Dendritic cell treated with granulocyte-macrophage colony-stimulating factor and Interleukin-4, amounts not matched to agents 40 ng/mL and 50 ng/mL, for 4 days (primary cell): ENCODE results near the gene MED19.
A peak's percentile ranks its signal among the peaks of the same experiment; 100 is the strongest.

Experiments used
- H3K27ac Mint-ChIP-seq: one replicate; pipeline ENCODE4 v1.8.0; 2022; ENCODE audit warnings: mild to moderate bottlenecking, mixed read lengths
- H3K27me3 Mint-ChIP-seq: one replicate; pipeline ENCODE4 v1.8.0; 2022; ENCODE audit warnings: mild to moderate bottlenecking, mixed read lengths
- H3K36me3 Mint-ChIP-seq: one replicate; pipeline ENCODE4 v1.8.0; 2022; ENCODE audit warnings: low read depth, mixed read lengths
- H3K4me1 Mint-ChIP-seq: one replicate; pipeline ENCODE4 v1.8.0; 2022; ENCODE audit warnings: low read depth, mixed read lengths
- H3K4me3 Mint-ChIP-seq: one replicate; pipeline ENCODE4 v1.8.0; 2022; ENCODE audit warnings: mild to moderate bottlenecking, moderate library complexity, mixed read lengths
- H3K9me3 Mint-ChIP-seq: one replicate; pipeline ENCODE4 v1.8.0; 2022; ENCODE audit warnings: mixed read lengths
- intact Hi-C: fragments of 100-400 bp; cut with micrococcal nuclease; formaldehyde crosslinking; loops from one replicate; pipeline ENCODE4 v1.15.0; 2022

MED19 gene

DNA sequence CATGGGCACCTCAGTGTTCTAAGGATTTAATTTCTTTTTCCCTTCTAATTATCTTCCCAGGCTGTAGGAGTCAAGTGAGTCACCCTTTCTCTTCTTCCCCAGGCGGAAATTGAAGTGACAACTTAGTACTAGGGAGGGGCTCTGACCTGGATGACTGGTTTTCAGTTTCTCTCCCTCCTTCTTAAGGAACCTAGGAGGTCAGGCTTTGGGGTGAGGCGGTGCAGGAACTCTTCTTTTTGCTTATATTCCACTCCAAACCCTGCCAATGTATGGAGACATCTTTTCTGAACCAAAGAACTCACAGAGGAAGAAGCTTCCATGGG lies 31.5 kb downstream of the MED19 start:
- peaks cover 98% of the 10 kb centered on the region for H3K36me3 Mint-ChIP-seq
- H3K27ac Mint-ChIP-seq: no peak overlapping the region
- H3K4me3 Mint-ChIP-seq: no peak overlapping the region
- no peaks in the 10 kb centered on the region for H3K9me3 Mint-ChIP-seq
- H3K4me1 Mint-ChIP-seq: peaks cover 27% of the 10 kb centered on the region
- intact Hi-C loops: no loop called here
- no peaks in the 10 kb centered on the region for H3K27me3 Mint-ChIP-seq

DNA sequence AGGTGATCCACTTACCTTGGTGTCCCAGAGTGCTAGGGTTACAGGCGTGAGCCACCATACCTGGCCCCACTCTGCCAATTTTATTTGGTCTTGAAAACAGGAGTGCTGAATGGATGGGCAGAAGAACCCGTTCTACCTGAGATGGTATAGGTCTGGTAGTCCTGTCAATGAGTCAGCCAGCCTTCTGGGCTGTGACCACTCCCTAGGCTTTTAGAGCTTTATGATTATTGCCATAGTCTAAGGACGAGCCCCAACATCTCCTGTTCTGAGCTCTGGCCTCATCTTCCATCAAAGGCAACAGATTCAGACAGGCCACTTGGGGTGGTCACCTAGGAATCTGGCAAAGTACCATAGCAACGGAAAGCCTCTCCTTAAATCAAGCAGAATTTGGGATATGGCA lies 32.6 kb downstream of the MED19 start:
- Mint-ChIP-seq H3K4me3 (no peak overlapping the region), H3K4me1 (peaks cover 33% of the 10 kb centered on the region), H3K36me3 (peaks cover 98% of the 10 kb centered on the region), H3K27me3 (no peaks in the 10 kb centered on the region), H3K27ac (no peak overlapping the region), H3K9me3 (no peaks in the 10 kb centered on the region)
- intact Hi-C loops: no loop called here

DNA sequence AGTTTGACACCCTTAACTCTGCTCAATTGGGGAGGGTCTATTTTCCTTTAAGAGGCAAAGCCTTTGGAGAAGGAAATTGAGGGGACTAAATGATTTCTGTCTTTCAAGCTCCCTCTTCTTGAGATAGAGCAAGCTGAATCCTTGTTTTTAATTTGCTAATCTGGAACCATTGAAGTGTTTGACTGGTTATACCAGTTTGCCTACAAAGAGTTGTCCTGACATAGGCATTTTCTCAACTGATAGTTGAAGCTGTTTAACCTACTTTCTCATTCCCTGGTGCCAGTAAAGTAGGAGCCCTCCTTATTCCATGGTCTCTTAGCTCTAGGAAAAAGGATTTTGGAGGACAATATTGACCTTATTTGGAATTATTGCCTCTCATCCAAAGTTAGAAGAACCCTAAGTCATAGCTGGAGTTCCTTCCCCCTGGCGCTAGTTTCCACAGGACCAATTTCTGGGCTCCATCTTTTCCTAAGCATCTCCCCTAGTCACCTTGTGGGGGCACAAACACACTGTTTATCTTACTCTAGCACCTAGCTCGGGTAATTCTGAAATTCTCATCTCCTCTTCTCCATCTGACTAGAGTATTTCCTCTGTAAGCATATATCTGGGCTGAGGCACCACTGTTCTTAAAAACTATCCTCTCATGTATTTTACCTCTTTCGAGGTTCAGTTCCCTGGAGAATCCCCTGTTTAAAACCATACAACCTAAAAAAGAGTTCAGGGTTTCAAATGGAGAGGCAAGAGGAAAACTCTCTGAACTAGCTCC lies 36.7 kb downstream of the MED19 start:
- intact Hi-C loops: no loop called here
- Mint-ChIP-seq H3K27me3 (no peaks in the 10 kb centered on the region), H3K36me3 (peaks cover 93% of the 10 kb centered on the region), H3K4me3 (no peak overlapping the region), H3K4me1 (peaks cover 51% of the 10 kb centered on the region), H3K27ac (no peak overlapping the region), H3K9me3 (no peaks in the 10 kb centered on the region)

DNA sequence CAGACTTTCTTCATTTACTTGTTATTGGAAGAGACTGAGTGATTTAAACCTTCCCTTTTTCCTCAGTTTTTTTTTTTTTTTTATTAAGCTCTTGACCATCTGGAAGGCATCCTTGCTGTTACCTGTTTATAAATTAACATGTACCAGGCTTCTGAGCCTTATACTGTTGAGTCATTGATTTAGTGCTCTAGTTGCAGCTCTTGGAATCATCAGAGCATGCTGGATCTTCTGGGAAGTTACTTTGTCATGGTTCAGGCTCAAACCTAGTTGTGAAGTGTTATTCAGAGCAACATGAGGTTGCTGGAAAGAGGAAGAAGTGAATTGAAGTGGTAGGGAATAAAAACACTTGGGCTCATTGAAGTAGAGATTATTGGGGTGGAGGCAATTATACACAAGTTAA lies 37.8 kb downstream of the MED19 start:
- Mint-ChIP-seq H3K4me1 (peaks cover 57% of the 10 kb centered on the region), H3K27me3 (no peaks in the 10 kb centered on the region), H3K36me3 (peaks cover 84% of the 10 kb centered on the region), H3K9me3 (no peaks in the 10 kb centered on the region), H3K27ac (no peak overlapping the region), H3K4me3 (no peak overlapping the region)
- intact Hi-C loops: no loop called here

DNA sequence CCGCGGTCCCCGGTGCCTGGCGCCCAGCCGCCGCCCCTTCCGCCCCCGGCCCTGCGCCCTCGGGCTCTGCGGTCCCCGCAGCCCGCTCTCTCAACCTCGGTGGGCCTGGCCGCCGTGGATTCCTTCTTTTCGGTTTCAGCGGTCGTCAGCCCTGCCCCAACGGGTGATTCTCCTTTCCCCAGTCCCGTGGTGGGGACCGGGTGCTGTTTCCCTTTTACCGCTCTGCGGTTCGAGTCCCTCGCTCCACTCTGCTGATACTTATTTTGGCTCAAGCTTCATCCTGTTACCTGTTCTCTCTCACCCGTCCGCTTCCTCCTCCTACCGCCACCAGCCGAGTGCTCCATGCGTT lies 43.6 kb downstream of the MED19 start:
- Mint-ChIP-seq H3K27ac (peak overlapping the region; percentile 97), H3K9me3 (no peaks in the 10 kb centered on the region), H3K36me3 (peaks cover 49% of the 10 kb centered on the region), H3K4me3 (peak overlapping the region; percentile 84), H3K27me3 (no peaks in the 10 kb centered on the region), H3K4me1 (peaks cover 45% of the 10 kb centered on the region)
- intact Hi-C loops: loop anchor here (1.0 to 10.0 kb wide), 2 partner anchors 99 to 856 kb away; no protein-coding TSS in a partner anchor

DNA sequence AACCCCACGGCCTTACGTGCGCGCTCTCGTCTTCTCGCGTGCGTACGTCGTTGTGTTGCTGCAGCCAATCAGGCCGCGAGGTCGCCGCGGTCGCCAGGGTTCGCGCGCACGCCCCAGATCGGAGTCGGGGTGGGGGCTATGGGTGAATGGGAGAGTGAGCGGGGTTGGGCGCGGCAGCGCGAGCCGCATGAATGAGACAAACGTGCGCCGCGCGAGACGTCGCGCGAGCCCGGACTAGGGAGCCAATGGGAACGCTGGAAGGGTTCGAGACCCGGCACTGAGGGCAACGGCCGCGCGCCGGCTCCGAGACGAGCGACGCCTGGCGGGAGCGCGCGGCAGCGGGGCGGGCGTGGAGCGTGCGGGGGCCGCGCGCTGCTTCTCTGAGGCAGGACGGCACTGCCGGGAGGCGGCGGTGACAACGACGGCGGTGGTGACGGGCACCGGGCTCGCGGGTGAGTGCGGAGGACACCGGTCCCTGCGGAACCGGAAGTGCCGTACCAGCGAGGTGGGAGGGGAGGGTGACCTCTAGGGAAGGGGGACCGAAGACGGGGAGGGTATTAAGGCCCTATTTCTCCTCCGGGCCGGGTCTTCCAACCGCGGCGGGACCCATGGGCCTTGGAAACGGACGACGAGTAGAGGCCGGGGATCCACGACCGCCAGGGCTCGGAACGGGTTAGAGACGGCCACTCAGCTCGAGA lies 44.1 kb downstream of the MED19 start, which contains the start of gene ZDHHC5:
ZDHHC5 (plus strand) TSS at position 379 of the 698 bp plus-strand sequence. CDS start 4,977 bp downstream, outside the sequence.
- intact Hi-C loops: loop anchor here (1.0 to 10.0 kb wide), 5 partner anchors 11 to 911 kb away; partner anchors contain the start of genes CLP1, MED19, TMX2 and ZFP91
- H3K27ac Mint-ChIP-seq: peak within 1 kb of the TSS; percentile 97
- H3K36me3 Mint-ChIP-seq: peaks cover 46% of the 10 kb centered on the region
- H3K4me1 Mint-ChIP-seq: peaks cover 40% of the 10 kb centered on the region
- peak within 1 kb of the TSS; percentile 84 for H3K4me3 Mint-ChIP-seq
- no peaks in the 10 kb centered on the region for H3K27me3 Mint-ChIP-seq
- H3K9me3 Mint-ChIP-seq: no peaks in the 10 kb centered on the region

- intact Hi-C loops: loop anchor here (1.0 to 10.0 kb wide), 4 partner anchors 10 to 912 kb away; partner anchors contain the start of genes CLP1, MED19, TMX2 and ZFP91
- Mint-ChIP-seq H3K9me3 (no peaks in the 10 kb centered on the region), H3K36me3 (peaks cover 46% of the 10 kb centered on the region), H3K27ac (peak overlapping the region; percentile 97), H3K4me1 (peaks cover 33% of the 10 kb centered on the region), H3K4me3 (peak overlapping the region; percentile 84), H3K27me3 (no peaks in the 10 kb centered on the region)
Measured at GRCh38 chr11:57667117-57667735, 44.8 kb downstream of the MED19 start.

GRCh38 chr11:57663975-57664374 lies 48.0 kb downstream of the MED19 start:
- intact Hi-C loops: loop anchor here (10.0 kb wide), 1 partner anchor 861 kb away; no protein-coding TSS in a partner anchor
- peaks cover 63% of the 10 kb centered on the region for H3K36me3 Mint-ChIP-seq
- peaks cover 16% of the 10 kb centered on the region for H3K4me1 Mint-ChIP-seq

DNA sequence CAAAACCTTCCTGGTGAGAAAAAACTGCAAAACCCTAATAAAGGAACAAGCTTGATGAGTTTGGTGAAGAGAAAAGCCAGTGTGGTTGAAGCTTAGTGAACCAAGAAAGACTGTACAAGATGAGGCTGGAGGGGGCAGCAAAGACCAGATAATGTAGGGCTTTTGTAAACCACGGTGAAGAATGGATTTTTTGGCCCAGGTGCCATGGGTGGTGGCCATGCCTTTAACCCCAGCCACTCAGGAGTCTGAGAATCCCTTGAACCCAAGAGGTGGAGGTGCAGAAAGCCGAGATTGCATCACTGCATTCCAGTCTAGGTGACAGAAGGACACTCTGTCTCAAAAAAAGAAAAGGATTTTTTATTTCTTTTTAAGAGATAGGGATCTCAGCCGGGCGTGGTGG lies 49.1 kb downstream of the MED19 start:
- intact Hi-C loops: loop anchor here (10.0 kb wide), 1 partner anchor 862 kb away; no protein-coding TSS in a partner anchor

More at GRCh38 chr11:57663975-57664374, 48.0 kb downstream of the MED19 start:
- no peaks in the 10 kb centered on the region for H3K27me3 Mint-ChIP-seq
- no peaks in the 10 kb centered on the region for H3K9me3 Mint-ChIP-seq
- no peak overlapping the region for H3K4me3 Mint-ChIP-seq
- no peak overlapping the region for H3K27ac Mint-ChIP-seq

GRCh38 chr11:57659669-57660068 lies 52.3 kb downstream of the MED19 start:
- Mint-ChIP-seq H3K27ac (no peak overlapping the region), H3K27me3 (no peaks in the 10 kb centered on the region), H3K4me1 (peaks cover 31% of the 10 kb centered on the region), H3K9me3 (no peaks in the 10 kb centered on the region), H3K36me3 (peaks cover 52% of the 10 kb centered on the region), H3K4me3 (no peak overlapping the region)
- intact Hi-C loops: loop anchor here (10.0 kb wide), 1 partner anchor 865 kb away; no protein-coding TSS in a partner anchor

More for the DNA sequence above, 49.1 kb downstream of the MED19 start:
- Mint-ChIP-seq H3K4me3 (no peak overlapping the region), H3K27ac (no peak overlapping the region), H3K9me3 (no peaks in the 10 kb centered on the region), H3K27me3 (no peaks in the 10 kb centered on the region), H3K36me3 (peaks cover 58% of the 10 kb centered on the region), H3K4me1 (peaks cover 25% of the 10 kb centered on the region)

GRCh38 chr11:57658023-57658361 lies 54.0 kb downstream of the MED19 start:
- peaks cover 47% of the 10 kb centered on the region for H3K4me1 Mint-ChIP-seq
- intact Hi-C loops: no loop called here

GRCh38 chr11:57657194-57658022 lies 54.6 kb downstream of the MED19 start, which contains the start of gene CLP1:
CLP1 (plus strand) TSS chr11:57657762; CDS start chr11:57659477, 1,715 bp downstream.
- Mint-ChIP-seq H3K4me1 (peaks cover 51% of the 10 kb centered on the region), H3K9me3 (no peaks in the 10 kb centered on the region), H3K36me3 (peaks cover 45% of the 10 kb centered on the region), H3K27ac (peak within 1 kb of the TSS; percentile 92), H3K4me3 (peak within 1 kb of the TSS; percentile 99), H3K27me3 (no peaks in the 10 kb centered on the region)
- intact Hi-C loops: loop anchor here (1.0 kb wide), 3 partner anchors 10 to 84 kb away; partner anchors contain the start of genes MED19, SELENOH and TMX2

More at GRCh38 chr11:57658023-57658361, 54.0 kb downstream of the MED19 start:
- peaks cover 51% of the 10 kb centered on the region for H3K36me3 Mint-ChIP-seq
- H3K9me3 Mint-ChIP-seq: no peaks in the 10 kb centered on the region
- no peaks in the 10 kb centered on the region for H3K27me3 Mint-ChIP-seq
- H3K4me3 Mint-ChIP-seq: peak overlapping the region; percentile 99
- peak overlapping the region; percentile 92 for H3K27ac Mint-ChIP-seq

DNA sequence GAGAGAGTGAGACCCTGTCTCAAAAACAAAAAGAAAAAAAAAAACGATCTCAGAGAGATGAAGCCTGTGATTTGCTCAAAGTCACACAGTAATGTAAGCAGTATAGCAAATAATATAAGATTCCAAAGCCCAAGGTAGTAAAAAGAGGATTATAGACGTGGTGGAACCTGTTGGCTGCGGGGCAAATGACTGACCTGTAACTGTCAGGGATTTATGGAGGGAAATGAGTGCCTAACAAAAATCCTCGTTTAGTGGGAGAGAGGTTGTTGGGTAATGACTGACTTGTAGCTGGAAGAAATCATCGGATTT lies 55.2 kb downstream of the MED19 start:
- Mint-ChIP-seq H3K4me1 (peaks cover 51% of the 10 kb centered on the region), H3K9me3 (no peaks in the 10 kb centered on the region), H3K36me3 (peaks cover 40% of the 10 kb centered on the region), H3K27me3 (no peaks in the 10 kb centered on the region), H3K27ac (peak overlapping the region; percentile 92), H3K4me3 (peak overlapping the region; percentile 46)
- intact Hi-C loops: loop anchor here (1.0 kb wide), 3 partner anchors 10 to 84 kb away; partner anchors contain the start of genes MED19, SELENOH and TMX2
